ENCODE results near the gene HHIP.
"Not testable (repeated sequence)": the region's sequence is repeated elsewhere in the genome, so short reads cannot be mapped to it uniquely, and the experiment has no call there.

The HHIP gene

GRCh38 chr4:144754562-144755410 is 108.8 kb downstream of the HHIP start:
- DNase-seq (ENCODE audit: low read depth), result no peak

DNA sequence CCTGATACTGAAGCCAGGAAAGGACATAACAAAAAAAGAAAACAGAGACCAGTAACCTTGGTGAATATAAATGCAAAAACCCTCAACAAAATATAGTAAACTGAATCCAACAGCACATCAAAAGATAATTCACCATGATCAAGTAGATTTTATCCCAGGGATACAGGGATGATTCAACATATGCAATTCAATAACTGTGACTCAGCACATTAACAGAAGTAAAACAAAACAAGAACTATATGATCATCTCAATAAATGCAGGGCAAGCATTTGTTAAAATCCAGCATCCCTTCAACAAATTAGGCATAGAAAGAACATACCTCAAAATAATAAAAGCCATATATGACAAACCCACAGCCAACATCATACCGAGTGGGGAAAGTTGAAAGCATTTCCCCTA is 112.0 kb downstream of the HHIP start:
- DNase-seq (ENCODE audit: low read depth), result no peak

DNA sequence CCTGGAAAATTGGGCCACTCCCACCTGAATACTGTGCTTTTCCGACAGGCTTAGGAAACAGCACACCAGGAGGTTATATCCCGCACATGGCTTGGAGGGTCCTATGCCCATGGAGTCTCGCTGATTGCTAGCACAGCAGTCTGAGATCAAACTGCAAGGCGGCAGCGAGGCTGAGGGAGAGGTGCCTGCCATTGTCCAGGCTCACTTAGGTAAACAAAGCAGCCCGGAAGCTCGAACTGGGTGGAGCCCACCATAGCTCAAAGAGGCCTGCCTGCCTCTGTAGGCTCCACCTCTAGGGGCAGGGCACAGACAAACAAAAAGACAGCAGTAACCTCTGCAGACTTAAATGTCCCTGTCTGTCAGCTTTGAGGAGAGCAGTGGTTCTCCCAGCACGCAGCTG is 122.9 kb downstream of the HHIP start:
- DNase-seq (ENCODE audit: low read depth), result not testable (repeated sequence)

DNA sequence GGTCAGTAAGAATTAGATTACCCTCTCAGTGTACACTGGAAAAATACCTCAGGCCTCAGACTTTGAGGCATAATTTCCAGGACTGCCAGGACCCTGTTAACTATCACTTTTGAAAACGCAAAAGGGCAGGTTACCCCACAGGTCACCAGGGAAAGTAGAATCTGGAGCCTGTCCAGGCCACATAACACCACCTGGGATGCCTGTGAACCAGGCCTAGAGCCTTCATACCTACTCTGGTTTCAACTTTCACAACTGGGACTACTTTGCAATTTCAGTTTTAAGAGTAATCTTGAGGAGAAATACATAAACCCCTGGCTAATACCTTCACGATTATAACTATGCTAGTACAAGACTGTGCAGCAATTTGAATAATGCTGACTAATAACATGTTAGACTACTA is 132.4 kb downstream of the HHIP start:
- no peak for DNase-seq (ENCODE audit: low read depth)

- DNase-seq (ENCODE audit: low read depth), result no peak
Measured at GRCh38 chr4:144782345-144782744, 136.4 kb downstream of the HHIP start.

- DNase-seq (ENCODE audit: low read depth), result no peak
Measured at GRCh38 chr4:144785961-144786360, 140.0 kb downstream of the HHIP start.

GRCh38 chr4:144787365-144788258 is 141.7 kb downstream of the HHIP start:
- no peak for DNase-seq (ENCODE audit: low read depth)

DNA sequence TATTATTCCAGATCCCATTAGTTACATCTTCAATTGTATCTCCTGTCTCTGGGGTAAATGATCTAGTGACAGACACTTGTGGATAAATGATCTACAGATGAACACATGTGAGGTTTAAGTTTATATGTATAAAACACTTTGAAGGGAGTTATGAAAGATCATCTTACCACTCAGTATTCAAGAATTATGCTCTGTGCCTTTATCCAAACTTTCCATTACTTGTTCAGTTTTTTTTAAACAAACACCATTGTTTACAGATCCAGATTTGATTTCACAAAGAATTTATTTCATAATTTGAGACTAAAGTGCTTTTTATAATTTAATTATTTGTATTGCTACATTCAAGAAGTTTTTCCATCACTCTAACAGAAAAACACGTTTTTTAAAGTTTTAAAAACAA is 142.5 kb downstream of the HHIP start:
- no peak for DNase-seq (ENCODE audit: low read depth)

DNA sequence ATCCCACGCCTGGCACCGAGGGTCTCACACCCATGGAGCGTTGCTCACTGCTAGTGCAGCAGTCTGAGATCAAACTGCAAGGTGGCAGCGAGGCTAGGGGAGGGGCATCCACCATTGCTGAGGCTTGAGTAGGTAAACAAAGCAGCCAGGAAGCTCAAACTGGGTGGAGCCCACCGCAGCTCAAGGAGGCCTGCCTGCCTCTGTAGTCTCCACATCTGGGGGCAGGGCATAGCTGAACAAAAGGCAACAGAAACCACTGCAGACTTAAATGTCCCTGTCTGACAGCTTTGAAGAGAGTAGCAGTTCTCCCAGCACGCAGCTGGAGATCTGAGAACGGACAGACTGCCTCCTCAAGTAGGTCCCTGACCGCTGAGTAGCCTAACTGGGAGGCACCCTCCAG is 146.0 kb downstream of the HHIP start:
- DNase-seq (ENCODE audit: low read depth), result not testable (repeated sequence)
